Inflammatory macrophage treated with lipopolysaccharide for 4 hours (primary cell): ENCODE data around the gene PBX1.

Experiments
- DNase-seq: peaks from one replicate; pipeline ENCODE4 v3.0.0-alpha.2; 2020

Gene PBX1

GRCh38 chr1:164564378-164564777 is 5.4 kb downstream of the PBX1 start:
- DNase-seq, result no peak

- no peak for DNase-seq
These were observed 6.4 kb downstream of the PBX1 start for GRCh38 chr1:164565357-164565756.

GRCh38 chr1:164567774-164568173 is 8.8 kb downstream of the PBX1 start:
- no peak for DNase-seq

GRCh38 chr1:164569241-164569640 is 10.3 kb downstream of the PBX1 start:
- DNase-seq, result no peak

GRCh38 chr1:164569866-164570265 is 10.9 kb downstream of the PBX1 start:
- DNase-seq, result no peak

- DNase-seq, result no peak
These were observed 12.3 kb downstream of the PBX1 start for GRCh38 chr1:164571333-164571732.

- DNase-seq, result no peak
These were observed 16.4 kb downstream of the PBX1 start for GRCh38 chr1:164575356-164575886.

- DNase-seq, result no peak
These were observed 17.6 kb downstream of the PBX1 start for GRCh38 chr1:164576291-164577271.

GRCh38 chr1:164577291-164577690 is 18.3 kb downstream of the PBX1 start:
- DNase-seq, result no peak

- DNase-seq, result no peak
These were observed 19.7 kb downstream of the PBX1 start for GRCh38 chr1:164578479-164579200.

- no peak for DNase-seq
These were observed 20.4 kb downstream of the PBX1 start for GRCh38 chr1:164579381-164579780.

GRCh38 chr1:164581762-164582161 is 22.8 kb downstream of the PBX1 start:
- no peak for DNase-seq

GRCh38 chr1:164583196-164583595 is 24.2 kb downstream of the PBX1 start:
- DNase-seq, result no peak

GRCh38 chr1:164583835-164584539 is 25.0 kb downstream of the PBX1 start:
- no peak for DNase-seq

- no peak for DNase-seq
These were observed 27.6 kb downstream of the PBX1 start for GRCh38 chr1:164586591-164586990.

GRCh38 chr1:164587617-164588501 is 28.9 kb downstream of the PBX1 start:
- DNase-seq, result no peak

GRCh38 chr1:164588516-164589341 is 29.7 kb downstream of the PBX1 start:
- DNase-seq, result no peak

GRCh38 chr1:164589408-164589807 is 30.4 kb downstream of the PBX1 start:
- no peak for DNase-seq

GRCh38 chr1:164589961-164590507 is 31.1 kb downstream of the PBX1 start:
- no peak for DNase-seq

GRCh38 chr1:164590592-164590991 is 31.6 kb downstream of the PBX1 start:
- DNase-seq, result no peak

- no peak for DNase-seq
These were observed 32.9 kb downstream of the PBX1 start for GRCh38 chr1:164591858-164592257.
